Mammary epithelial cell (primary cell): ENCODE results near the gene THOC5.

ENCODE experiments used
- EZH2 ChIP-seq: IDR thresholded peaks from 2 replicates; pipeline ENCODE4 v1.6.1; 2012; ENCODE audit warnings: low read length, inconsistent platforms, borderline replicate concordance
- TF ChIP-seq, protein P1 (sequence below), 2 donors: IDR thresholded peaks in 1 of 2; conservative IDR thresholded peaks in 1 of 2; 2 replicates each; pipeline ENCODE4 v1.5.1; 2011 to 2012; ENCODE audit warnings: inconsistent platforms in 2 of 2, low read length in 2 of 2, mild to moderate bottlenecking in 2 of 2, control low read depth in 1 of 2, low read depth in 1 of 2; ENCODE audit not compliant: insufficient read depth in 1 of 2; ENCODE audit errors: extremely low read depth in 1 of 2

DNA sequence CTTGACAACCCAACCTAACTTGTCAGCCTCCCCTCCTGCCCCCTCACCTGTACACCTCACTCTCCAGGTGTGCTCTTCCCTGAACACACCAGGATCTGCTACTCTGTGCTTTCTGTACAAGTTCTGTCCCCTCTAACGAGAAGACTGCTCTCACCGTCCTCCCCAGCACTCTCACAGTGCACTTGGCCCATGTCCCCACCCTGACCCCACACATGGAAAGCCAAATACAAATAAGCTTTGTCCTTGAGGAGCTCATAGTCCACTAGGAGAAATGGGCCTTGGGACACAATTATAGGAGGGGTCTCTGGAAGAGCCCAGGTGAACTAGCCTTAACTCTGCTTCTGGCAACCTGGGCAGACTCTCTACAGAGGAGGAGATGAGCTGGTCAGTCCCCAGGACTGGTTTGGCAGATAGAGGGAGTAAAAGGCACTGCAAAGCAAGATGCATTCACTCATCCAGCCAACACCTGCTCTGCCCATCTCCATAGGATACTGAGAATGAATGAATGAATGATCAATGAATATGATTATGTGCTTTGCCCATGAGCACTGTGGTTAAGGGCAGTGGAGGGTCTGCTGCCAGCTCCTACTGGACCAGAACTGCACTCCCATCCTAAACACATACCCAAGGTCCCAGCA is 17.5 kb upstream of the THOC5 start:
- TF ChIP-seq, protein P1, sequence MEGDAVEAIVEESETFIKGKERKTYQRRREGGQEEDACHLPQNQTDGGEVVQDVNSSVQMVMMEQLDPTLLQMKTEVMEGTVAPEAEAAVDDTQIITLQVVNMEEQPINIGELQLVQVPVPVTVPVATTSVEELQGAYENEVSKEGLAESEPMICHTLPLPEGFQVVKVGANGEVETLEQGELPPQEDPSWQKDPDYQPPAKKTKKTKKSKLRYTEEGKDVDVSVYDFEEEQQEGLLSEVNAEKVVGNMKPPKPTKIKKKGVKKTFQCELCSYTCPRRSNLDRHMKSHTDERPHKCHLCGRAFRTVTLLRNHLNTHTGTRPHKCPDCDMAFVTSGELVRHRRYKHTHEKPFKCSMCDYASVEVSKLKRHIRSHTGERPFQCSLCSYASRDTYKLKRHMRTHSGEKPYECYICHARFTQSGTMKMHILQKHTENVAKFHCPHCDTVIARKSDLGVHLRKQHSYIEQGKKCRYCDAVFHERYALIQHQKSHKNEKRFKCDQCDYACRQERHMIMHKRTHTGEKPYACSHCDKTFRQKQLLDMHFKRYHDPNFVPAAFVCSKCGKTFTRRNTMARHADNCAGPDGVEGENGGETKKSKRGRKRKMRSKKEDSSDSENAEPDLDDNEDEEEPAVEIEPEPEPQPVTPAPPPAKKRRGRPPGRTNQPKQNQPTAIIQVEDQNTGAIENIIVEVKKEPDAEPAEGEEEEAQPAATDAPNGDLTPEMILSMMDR (conservative IDR thresholded peaks at IDR 0.05 in 1 of 2, IDR thresholded peaks at IDR 0.05 in 1 of 2; ENCODE audit: extremely low read depth in 1 of 2, insufficient read depth in 1 of 2, low read depth in 1 of 2, low read length in 2 of 2): no peak
- TF ChIP-seq EZH2: no peak
